Esophagus squamous epithelium (tissue), 5 donors: ENCODE results near the gene RPL35. TPM values are rescaled to one million over a fixed set of nuclear protein-coding genes. Genes with fewer than 3 reads are reported as not detected.
A peak's percentile ranks its signal among the peaks of the same experiment; 100 is the strongest.

ENCODE experiments used
- DNase-seq: peaks from one replicate; lab custom pipeline; 2025; lab: John Stamatoyannopoulos, UW
- H3K27ac ChIP-seq, 4 donors: fragments of 200-600 bp; sonication (generic); one replicate each; pipeline ENCODE4 v1.5.1; 2016 to 2019; ENCODE audit warnings: mild to moderate bottlenecking in 1 of 4
- H3K27me3 ChIP-seq, 4 donors: fragments of 200-600 bp; sonication (generic); 1 replicate in 3 of 4; 2 replicates in 1 of 4; pipeline versions ENCODE4 v1.5.1 to v1.6.0; 2017 to 2021; ENCODE audit warnings: antibody characterized with exemption in 1 of 4
- H3K36me3 ChIP-seq, 3 donors: fragments of 200-600 bp; sonication (generic); one replicate each; pipeline ENCODE4 v1.5.1; 2016 to 2019
- H3K4me1 ChIP-seq, 3 donors: fragments of 200-600 bp; sonication (generic); one replicate each; pipeline ENCODE4 v1.5.1; 2017 to 2019
- H3K4me3 ChIP-seq, 4 donors: fragments of 200-600 bp; sonication (generic); 1 replicate in 3 of 4; 2 replicates in 1 of 4; pipeline ENCODE4 v1.5.1; 2016 to 2019; ENCODE audit warnings: mild to moderate bottlenecking in 2 of 4, moderate library complexity in 1 of 4
- H3K9me3 ChIP-seq, 3 donors: fragments of 200-600 bp; sonication (generic); one replicate each; pipeline ENCODE4 v1.5.1; 2016 to 2019
- CTCF ChIP-seq, 6 experiments: fragments of 450-650 bp in 4 of 6; fragments of 200-600 bp in 2 of 6; sonication (generic) in 2 of 6; IDR thresholded peaks; one replicate each; pipeline ENCODE4 v1.5.1; 2016 to 2019; ENCODE audit warnings: antibody characterized with exemption in 6 of 6, mild to moderate bottlenecking in 4 of 6, moderate library complexity in 4 of 6
- POLR2A ChIP-seq, 4 donors: fragments of 450-650 bp; IDR thresholded peaks; one replicate each; pipeline ENCODE4 v1.6.1; 2017; ENCODE audit warnings: antibody characterized with exemption in 4 of 4, mild to moderate bottlenecking in 4 of 4, moderate library complexity in 3 of 4
- WGBS, 2 donors: methylation state at CpG; one replicate each; pipeline ENCODE4 v1.1.5; 2018; 5-methylcytosine and 5-hydroxymethylcytosine counted together
- intact Hi-C: fragments of 100-400 bp; cut with DNase I; formaldehyde crosslinking; loops from one replicate; pipeline ENCODE4 v1.15.0; 2022
- total RNA-seq, 4 donors: library from RNA; depleted of rRNA; stranded (reverse); fragments of >200 nt; gene quantifications; one replicate each; pipeline ENCODE4 v1.1.0, GENCODE V29; 2016
- donor health status: DM: yes; HTN: yes; CAD: no.

RPL35 gene
- total RNA-seq, 4 donors from 2014 or later = 2,345 to 3,186 (median 2,827) TPM

GRCh38 chr9:124857533-124858162 is 4.1 kb downstream of the RPL35 start:
- Histone ChIP-seq H3K36me3 (peaks cover 18 to 51% (median 28%) of the 10 kb centered on the region in 3 donors), H3K9me3 (no peaks in the 10 kb centered on the region), H3K27ac (peak overlapping the region in 1 of 4 donors; percentile 29), H3K27me3 (no peaks in the 10 kb centered on the region), H3K4me3 (no peak overlapping the region), H3K4me1 (peaks cover 29 to 65% (median 41%) of the 10 kb centered on the region in 3 donors)
- no peak for DNase-seq
- intact Hi-C loops = loop anchor here (10.0 kb wide), 1 partner anchor 287 kb away; the partner anchor contains the start of gene SCAI
- no peak for TF ChIP-seq POLR2A (IDR thresholded peaks at IDR 0.05)
- no peak for TF ChIP-seq CTCF (IDR thresholded peaks at IDR 0.05)
- WGBS, 2 donors = 83 to 91% methylated on average over 15 of the region's 24 CpGs

DNA sequence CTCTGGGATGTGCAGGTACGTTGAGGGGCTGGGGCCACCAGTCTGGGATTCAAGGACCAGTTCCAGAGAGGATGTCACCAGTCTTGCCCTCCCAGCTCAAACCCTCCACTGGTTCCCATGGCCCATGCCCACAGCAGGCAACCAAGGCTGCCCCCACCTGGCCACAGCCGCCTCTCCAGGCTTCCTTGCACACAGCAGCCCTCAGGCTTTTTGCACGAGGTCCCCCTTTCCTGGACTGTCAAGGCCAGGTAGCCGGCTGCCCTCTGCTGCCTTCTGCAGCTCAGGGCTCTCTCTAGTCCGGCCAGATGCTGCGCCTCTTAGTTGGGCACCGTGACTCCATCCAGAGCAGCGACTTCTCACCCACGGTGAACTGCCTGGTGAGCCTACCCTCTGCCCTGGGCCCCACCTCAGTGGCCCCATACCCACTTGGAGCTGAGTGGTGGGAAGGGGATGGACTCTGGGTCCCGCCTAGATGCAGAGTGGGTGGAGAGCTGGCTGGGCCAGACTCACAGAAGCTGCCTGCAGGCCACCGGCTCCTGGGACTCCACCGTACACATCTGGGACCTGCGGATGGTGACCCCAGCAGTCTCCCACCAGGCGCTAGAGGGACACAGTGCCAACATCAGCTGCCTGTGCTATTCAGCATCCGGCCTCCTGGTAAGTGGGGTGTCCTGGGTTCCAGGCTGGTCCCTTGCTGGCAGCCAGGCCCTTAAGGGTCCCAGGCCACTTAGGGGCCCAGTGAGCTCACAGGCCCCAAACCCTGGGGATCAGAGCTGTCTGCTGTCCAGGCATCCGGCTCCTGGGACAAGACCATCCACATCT is 5.6 kb downstream of the RPL35 start:
- H3K27me3 ChIP-seq = no peaks in the 10 kb centered on the region
- H3K27ac ChIP-seq = peak overlapping the region in 1 of 4 donors; percentile 5
- no peak overlapping the region for H3K4me3 ChIP-seq
- no peak for DNase-seq
- H3K9me3 ChIP-seq = no peaks in the 10 kb centered on the region
- WGBS, 2 donors = 63% methylated on average over 12 of the region's 16 CpGs; no CpG with 5 or more reads in 1 of the 2 donors
- intact Hi-C loops = loop anchor here (10.0 kb wide), 1 partner anchor 289 kb away; the partner anchor contains the start of gene SCAI
- TF ChIP-seq POLR2A (IDR thresholded peaks at IDR 0.05) (no peak), CTCF (IDR thresholded peaks at IDR 0.05) (peak in 3 of 6 experiments; percentile 7 to 26 (median 9))
- H3K36me3 ChIP-seq = peaks cover 18 to 51% (median 28%) of the 10 kb centered on the region in 3 donors
- peaks cover 33 to 70% (median 43%) of the 10 kb centered on the region in 3 donors for H3K4me1 ChIP-seq

DNA sequence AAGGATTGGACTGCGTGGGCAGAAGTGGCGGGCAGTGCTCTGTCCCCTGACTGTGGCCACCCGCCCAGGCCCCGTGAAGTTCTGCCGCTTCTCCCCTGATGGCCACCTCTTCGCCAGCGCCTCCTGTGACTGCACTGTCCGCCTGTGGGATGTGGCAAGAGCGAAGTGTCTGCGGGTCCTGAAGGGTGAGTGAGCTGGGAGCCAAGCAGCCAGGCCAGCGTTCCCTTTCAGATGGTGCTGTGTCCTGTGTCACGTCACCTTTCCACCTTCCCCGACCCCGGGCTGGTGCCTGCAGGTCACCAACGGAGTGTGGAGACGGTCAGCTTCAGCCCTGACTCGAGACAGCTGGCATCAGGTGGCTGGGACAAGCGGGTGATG is 6.2 kb downstream of the RPL35 start:
- H3K27me3 ChIP-seq = no peaks in the 10 kb centered on the region
- H3K27ac ChIP-seq = peak overlapping the region in 1 of 4 donors; percentile 5
- DNase-seq = no peak
- H3K4me1 ChIP-seq = peaks cover 27 to 69% (median 37%) of the 10 kb centered on the region in 3 donors
- 81 to 86% methylated on average over 5 to 15 of the region's 18 CpGs for WGBS, 2 donors
- no peak overlapping the region for H3K4me3 ChIP-seq
- intact Hi-C loops = loop anchor here (10.0 kb wide), 1 partner anchor 289 kb away; the partner anchor contains the start of gene SCAI
- H3K9me3 ChIP-seq = no peaks in the 10 kb centered on the region
- H3K36me3 ChIP-seq = peaks cover 18 to 47% (median 28%) of the 10 kb centered on the region in 3 donors
- TF ChIP-seq CTCF (IDR thresholded peaks at IDR 0.05) = no peak
- no peak for TF ChIP-seq POLR2A (IDR thresholded peaks at IDR 0.05)

GRCh38 chr9:124854822-124855221 is 6.9 kb downstream of the RPL35 start:
- peaks cover 18 to 40% (median 21%) of the 10 kb centered on the region in 3 donors for H3K36me3 ChIP-seq
- H3K27me3 ChIP-seq = no peaks in the 10 kb centered on the region
- H3K27ac ChIP-seq = no peak overlapping the region
- H3K4me3 ChIP-seq = no peak overlapping the region
- intact Hi-C loops = loop anchor here (10.0 kb wide), 1 partner anchor 290 kb away; the partner anchor contains the start of gene SCAI
- TF ChIP-seq CTCF (IDR thresholded peaks at IDR 0.05) = no peak
- no peak for TF ChIP-seq POLR2A (IDR thresholded peaks at IDR 0.05)
- 53 to 55% methylated on average over 7 of the region's 7 CpGs for WGBS, 2 donors
- H3K9me3 ChIP-seq = no peaks in the 10 kb centered on the region
- DNase-seq = no peak
- peaks cover 19 to 62% (median 30%) of the 10 kb centered on the region in 3 donors for H3K4me1 ChIP-seq
